MCF 10A (cell line): ENCODE data around the gene ALDH18A1. TPM values are rescaled to one million over a fixed set of nuclear protein-coding genes. Genes with fewer than 3 reads are reported as not detected.
"Not testable (repeated sequence)": the region's sequence is repeated elsewhere in the genome, so short reads cannot be mapped to it uniquely, and the experiment has no call there.

Experiments
- BruUV-seq: library from RNA; stranded (reverse); fragments of 400-500 nt; replicated peaks from 2 replicates; lab custom pipeline; 2021; lab: Mats Ljungman, UMichigan
- CTCF ChIA-PET: fragments of 300-600 bp; sonication (Branson Sonifier 250); formaldehyde crosslinking; extraction: SDS; loops from one replicate; lab custom pipeline; 2021; ENCODE audit warnings: antibody characterized with exemption, inconsistent platforms; lab: Yijun Ruan, JAX
- POLR2A ChIA-PET: fragments of 300-600, 350-650 bp; sonication (Branson Sonifier 250); formaldehyde crosslinking; extraction: SDS; loops from one replicate; lab custom pipeline; 2020; ENCODE audit warnings: antibody characterized with exemption, inconsistent platforms; lab: Yijun Ruan, JAX
- DNase-seq: peaks from one replicate; pipeline ENCODE4 v3.0.0-alpha.2; 2018; ENCODE audit not compliant: unreplicated experiment
- H3K27ac Mint-ChIP-seq: one replicate; pipeline ENCODE4 v1.8.0; 2022; ENCODE audit warnings: mild to moderate bottlenecking, low read depth, mixed read lengths; ENCODE audit not compliant: unreplicated experiment
- H3K27me3 Mint-ChIP-seq: one replicate; pipeline ENCODE4 v1.8.0; 2022; ENCODE audit warnings: mixed read lengths; ENCODE audit not compliant: insufficient read depth, unreplicated experiment
- H3K36me3 Mint-ChIP-seq: one replicate; pipeline ENCODE4 v1.8.0; 2022; ENCODE audit warnings: mild to moderate bottlenecking, moderate library complexity, mixed read lengths; ENCODE audit not compliant: insufficient read depth, unreplicated experiment
- H3K4me1 Mint-ChIP-seq: one replicate; pipeline ENCODE4 v1.8.0; 2022; ENCODE audit warnings: mixed read lengths; ENCODE audit not compliant: insufficient read depth, unreplicated experiment
- H3K4me3 Mint-ChIP-seq: one replicate; pipeline ENCODE4 v1.8.0; 2022; ENCODE audit warnings: mild to moderate bottlenecking, moderate library complexity, mixed read lengths; ENCODE audit not compliant: unreplicated experiment
- H3K9me3 Mint-ChIP-seq: one replicate; pipeline ENCODE4 v1.8.0; 2022; ENCODE audit warnings: mixed read lengths; ENCODE audit not compliant: unreplicated experiment
- CTCF ChIP-seq: fragments of 200-600 bp; IDR thresholded peaks from one replicate; pipeline ENCODE4 v1.8.0; 2022; ENCODE audit warnings: antibody characterized with exemption, mild to moderate bottlenecking; ENCODE audit not compliant: unreplicated experiment
- intact Hi-C: fragments of 100-400 bp; cut with micrococcal nuclease; formaldehyde crosslinking; loops from 2 replicates; pipeline ENCODE4 v1.14.1; 2022
- total RNA-seq: library from RNA; stranded (reverse); gene quantifications from 2 replicates; pipeline ENCODE4 v1.2.3, GENCODE V29; 2022

ALDH18A1 gene
- total RNA-seq, 1 experiment from 2014 or later, result 91.0 TPM

GRCh38 chr10:95626500-95626899 lies 30.0 kb downstream of the ALDH18A1 start:
- no TSS peak for BruUV-seq
- DNase-seq, result no peak
- TF ChIP-seq CTCF, result no peak
- Mint-ChIP-seq H3K9me3 (no peaks in the 10 kb centered on the region), H3K4me1 (no peaks in the 10 kb centered on the region), H3K4me3 (no peak overlapping the region), H3K36me3 (peaks cover 75% of the 10 kb centered on the region), H3K27ac (no peak overlapping the region), H3K27me3 (no peaks in the 10 kb centered on the region)
- CTCF ChIA-PET, result no interaction called here
- POLR2A ChIA-PET, result no interaction called here
- intact Hi-C loops, result no loop called here

GRCh38 chr10:95620415-95620814 lies 36.1 kb downstream of the ALDH18A1 start:
- POLR2A ChIA-PET, H3K27me3 Mint-ChIP-seq, CTCF ChIA-PET, BruUV-seq, intact Hi-C loops, H3K4me3 Mint-ChIP-seq, H3K9me3 Mint-ChIP-seq, DNase-seq, H3K27ac Mint-ChIP-seq, H3K4me1 Mint-ChIP-seq: not testable (repeated sequence)
- peaks cover 80% of the 10 kb centered on the region for H3K36me3 Mint-ChIP-seq

- ChIA-PET POLR2A (no interaction called here), CTCF (interaction anchor here (0.6 to 1.4 kb wide), 3 partner anchors 14 to 1765 kb away, joined by 3 to 4 read pairs (median 3); no protein-coding TSS in a partner anchor)
- H3K36me3 Mint-ChIP-seq, result peaks cover 89% of the 10 kb centered on the region
- BruUV-seq, result no TSS peak
- TF ChIP-seq CTCF, result no peak
- no peaks in the 10 kb centered on the region for H3K27me3 Mint-ChIP-seq
- intact Hi-C loops, result no loop called here
- DNase-seq, result no peak
- H3K27ac Mint-ChIP-seq, result no peak overlapping the region
- no peaks in the 10 kb centered on the region for H3K9me3 Mint-ChIP-seq
- no peak overlapping the region for H3K4me3 Mint-ChIP-seq
- H3K4me1 Mint-ChIP-seq, result no peaks in the 10 kb centered on the region
Observed at GRCh38 chr10:95618101-95618500, 38.4 kb downstream of the ALDH18A1 start.

GRCh38 chr10:95616446-95616845 lies 40.1 kb downstream of the ALDH18A1 start:
- no peak overlapping the region for H3K4me3 Mint-ChIP-seq
- H3K36me3 Mint-ChIP-seq, result peaks cover 94% of the 10 kb centered on the region
- TF ChIP-seq CTCF, result no peak
- DNase-seq, result no peak
- no peaks in the 10 kb centered on the region for H3K9me3 Mint-ChIP-seq
- CTCF ChIA-PET, result interaction anchor here (0.8 to 1.7 kb wide), 3 partner anchors 12 to 186 kb away, joined by 3 to 8 read pairs (median 3); no protein-coding TSS in a partner anchor
- no peaks in the 10 kb centered on the region for H3K27me3 Mint-ChIP-seq
- no peaks in the 10 kb centered on the region for H3K4me1 Mint-ChIP-seq
- H3K27ac Mint-ChIP-seq, result no peak overlapping the region
- BruUV-seq, result no TSS peak
- POLR2A ChIA-PET, result interaction anchor here (0.6 kb wide), 1 partner anchor 250 kb away, joined by 3 read pairs; no protein-coding TSS in a partner anchor
- intact Hi-C loops, result no loop called here

GRCh38 chr10:95613330-95613729 lies 43.2 kb downstream of the ALDH18A1 start:
- CTCF ChIA-PET, result interaction anchor here (0.6 to 2.4 kb wide), 5 partner anchors 9 to 239 kb away, joined by 3 to 10 read pairs (median 6); no protein-coding TSS in a partner anchor
- no peak for DNase-seq
- BruUV-seq, result no TSS peak
- Mint-ChIP-seq H3K36me3 (peaks cover 96% of the 10 kb centered on the region), H3K4me1 (no peaks in the 10 kb centered on the region), H3K9me3 (no peaks in the 10 kb centered on the region), H3K27me3 (no peaks in the 10 kb centered on the region), H3K27ac (no peak overlapping the region), H3K4me3 (no peak overlapping the region)
- POLR2A ChIA-PET, result no interaction called here
- intact Hi-C loops, result no loop called here
- TF ChIP-seq CTCF, result no peak
